GM19023 (cell line): ENCODE data around the gene ITGB6.

ENCODE experiments used
- ATAC-seq: cut with Tn5 transposase; IDR thresholded peaks from one replicate; pipeline ENCODE4 v1.9.1; 2021; ENCODE audit warnings: mild to moderate bottlenecking, moderate library complexity; ENCODE audit not compliant: unreplicated experiment

Gene ITGB6

GRCh38 chr2:160054984-160055725, 144.9 kb downstream of the ITGB6 start:
- no peak for ATAC-seq

- no peak for ATAC-seq
These were observed 146.1 kb downstream of the ITGB6 start for GRCh38 chr2:160053946-160054345.

GRCh38 chr2:160052531-160052930, 147.5 kb downstream of the ITGB6 start:
- no peak for ATAC-seq

- no peak for ATAC-seq
These were observed 148.7 kb downstream of the ITGB6 start for GRCh38 chr2:160051371-160051800.

- ATAC-seq = no peak
These were observed 149.9 kb downstream of the ITGB6 start for GRCh38 chr2:160050147-160050546.
